Neutrophil (primary cell): ENCODE measurements around the gene DNAJA4.

ENCODE experiments used
- H3K27ac ChIP-seq: fragments of 200-600 bp; sonication (generic); 2 replicates; pipeline ENCODE4 v1.5.1; 2016; ENCODE audit warnings: mild to moderate bottlenecking, moderate library complexity
- H3K27me3 ChIP-seq: fragments of 200-600 bp; sonication (generic); 2 replicates; pipeline ENCODE4 v1.6.0; 2016; ENCODE audit warnings: mild to moderate bottlenecking
- H3K36me3 ChIP-seq: fragments of 200-600 bp; sonication (generic); 2 replicates; pipeline ENCODE4 v1.5.1; 2017
- H3K4me1 ChIP-seq, 2 experiments: fragments of 200-600 bp in 1 of 2; sonication (generic) in 1 of 2; 1 replicate in 1 of 2; 2 replicates in 1 of 2; pipeline versions ENCODE4 v1.5.1 to v1.6.1; 2013 to 2016; ENCODE audit warnings: low read depth in 1 of 2, low read length in 1 of 2, mild to moderate bottlenecking in 1 of 2, moderate library complexity in 1 of 2; ENCODE audit not compliant: control insufficient read depth in 1 of 2, insufficient read depth in 1 of 2
- H3K4me3 ChIP-seq, 2 experiments: fragments of 200-600 bp in 1 of 2; sonication (generic) in 1 of 2; 1 replicate in 1 of 2; 2 replicates in 1 of 2; pipeline ENCODE4 v1.5.1; 2013 to 2016; ENCODE audit warnings: low read depth in 1 of 2, low read length in 1 of 2, mild to moderate bottlenecking in 1 of 2, moderate library complexity in 1 of 2
- H3K9me3 ChIP-seq: fragments of 200-600 bp; sonication (generic); 2 replicates; pipeline ENCODE4 v1.5.1; 2016
- TF ChIP-seq, protein P1 (sequence below): fragments of 200-600 bp; sonication (generic); IDR thresholded peaks from 2 replicates; pipeline ENCODE4 v1.5.1; 2016; ENCODE audit warnings: antibody characterized with exemption

DNAJA4 gene

DNA sequence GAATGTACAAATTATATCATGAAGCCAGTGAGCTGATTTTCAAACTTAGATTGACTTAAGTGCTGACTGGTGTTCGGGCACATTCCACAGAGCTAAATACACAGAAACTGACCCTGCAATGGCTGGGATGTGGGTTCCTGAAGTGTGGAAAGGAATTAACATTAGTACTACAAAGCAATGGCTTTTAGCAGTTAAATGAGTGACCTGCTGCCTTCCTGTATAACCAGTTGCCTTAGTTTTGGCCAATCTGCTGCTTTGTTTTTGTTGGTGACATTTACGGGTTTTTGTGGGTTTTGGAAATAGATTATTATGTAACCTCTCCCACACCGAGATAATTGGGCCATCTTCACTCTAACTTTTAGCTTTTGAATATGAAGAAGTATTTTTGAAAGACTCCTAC lies 37.5 kb downstream of the DNAJA4 start:
- Histone ChIP-seq H3K27me3 (no peaks in the 10 kb centered on the region), H3K36me3 (no peaks in the 10 kb centered on the region), H3K27ac (peak overlapping the region; percentile 78), H3K4me1 (peaks cover 36 to 46% of the 10 kb centered on the region in 2 experiments), H3K9me3 (no peaks in the 10 kb centered on the region), H3K4me3 (no peak overlapping the region)
- TF ChIP-seq, protein P1, sequence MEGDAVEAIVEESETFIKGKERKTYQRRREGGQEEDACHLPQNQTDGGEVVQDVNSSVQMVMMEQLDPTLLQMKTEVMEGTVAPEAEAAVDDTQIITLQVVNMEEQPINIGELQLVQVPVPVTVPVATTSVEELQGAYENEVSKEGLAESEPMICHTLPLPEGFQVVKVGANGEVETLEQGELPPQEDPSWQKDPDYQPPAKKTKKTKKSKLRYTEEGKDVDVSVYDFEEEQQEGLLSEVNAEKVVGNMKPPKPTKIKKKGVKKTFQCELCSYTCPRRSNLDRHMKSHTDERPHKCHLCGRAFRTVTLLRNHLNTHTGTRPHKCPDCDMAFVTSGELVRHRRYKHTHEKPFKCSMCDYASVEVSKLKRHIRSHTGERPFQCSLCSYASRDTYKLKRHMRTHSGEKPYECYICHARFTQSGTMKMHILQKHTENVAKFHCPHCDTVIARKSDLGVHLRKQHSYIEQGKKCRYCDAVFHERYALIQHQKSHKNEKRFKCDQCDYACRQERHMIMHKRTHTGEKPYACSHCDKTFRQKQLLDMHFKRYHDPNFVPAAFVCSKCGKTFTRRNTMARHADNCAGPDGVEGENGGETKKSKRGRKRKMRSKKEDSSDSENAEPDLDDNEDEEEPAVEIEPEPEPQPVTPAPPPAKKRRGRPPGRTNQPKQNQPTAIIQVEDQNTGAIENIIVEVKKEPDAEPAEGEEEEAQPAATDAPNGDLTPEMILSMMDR: no peak

DNA sequence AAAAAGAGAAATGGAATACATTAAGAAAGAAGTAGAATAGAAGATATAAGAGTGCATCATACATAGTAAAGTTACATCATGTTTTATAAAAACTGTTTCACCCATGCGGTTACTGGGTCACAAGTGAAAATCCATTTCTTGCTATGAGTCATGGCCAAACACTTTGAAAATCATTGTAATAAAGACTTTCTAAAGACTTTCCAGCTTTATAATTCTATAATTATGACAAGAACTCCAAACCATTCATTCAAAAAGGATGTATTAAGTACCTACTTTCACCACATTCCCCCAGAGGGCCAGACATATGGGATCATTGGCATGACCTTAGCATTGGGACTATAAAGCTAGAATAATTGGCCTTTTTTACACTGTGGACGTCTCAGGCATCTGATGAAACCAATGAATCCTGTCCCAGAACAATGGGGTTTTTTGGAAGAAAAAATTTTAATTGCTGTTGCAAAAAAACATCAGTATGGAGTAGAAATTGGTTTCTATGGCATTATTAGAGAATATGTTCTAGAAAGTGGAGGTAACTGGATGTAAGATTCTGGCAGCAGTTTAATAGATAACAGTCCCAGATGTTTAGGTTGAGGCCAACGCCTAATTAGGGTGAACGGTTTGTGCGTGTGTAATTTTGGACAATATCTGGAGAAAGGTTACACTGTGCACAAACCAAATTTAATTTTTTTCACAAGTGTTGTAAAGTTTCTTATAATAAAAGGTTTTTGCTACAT lies 38.4 kb downstream of the DNAJA4 start:
- H3K36me3 ChIP-seq: no peaks in the 10 kb centered on the region
- no peaks in the 10 kb centered on the region for H3K27me3 ChIP-seq
- TF ChIP-seq, protein P1: no peak
- H3K9me3 ChIP-seq: no peaks in the 10 kb centered on the region
- H3K4me1 ChIP-seq: peaks cover 36 to 45% of the 10 kb centered on the region in 2 experiments
- H3K27ac ChIP-seq: no peak overlapping the region
- H3K4me3 ChIP-seq: no peak overlapping the region

DNA sequence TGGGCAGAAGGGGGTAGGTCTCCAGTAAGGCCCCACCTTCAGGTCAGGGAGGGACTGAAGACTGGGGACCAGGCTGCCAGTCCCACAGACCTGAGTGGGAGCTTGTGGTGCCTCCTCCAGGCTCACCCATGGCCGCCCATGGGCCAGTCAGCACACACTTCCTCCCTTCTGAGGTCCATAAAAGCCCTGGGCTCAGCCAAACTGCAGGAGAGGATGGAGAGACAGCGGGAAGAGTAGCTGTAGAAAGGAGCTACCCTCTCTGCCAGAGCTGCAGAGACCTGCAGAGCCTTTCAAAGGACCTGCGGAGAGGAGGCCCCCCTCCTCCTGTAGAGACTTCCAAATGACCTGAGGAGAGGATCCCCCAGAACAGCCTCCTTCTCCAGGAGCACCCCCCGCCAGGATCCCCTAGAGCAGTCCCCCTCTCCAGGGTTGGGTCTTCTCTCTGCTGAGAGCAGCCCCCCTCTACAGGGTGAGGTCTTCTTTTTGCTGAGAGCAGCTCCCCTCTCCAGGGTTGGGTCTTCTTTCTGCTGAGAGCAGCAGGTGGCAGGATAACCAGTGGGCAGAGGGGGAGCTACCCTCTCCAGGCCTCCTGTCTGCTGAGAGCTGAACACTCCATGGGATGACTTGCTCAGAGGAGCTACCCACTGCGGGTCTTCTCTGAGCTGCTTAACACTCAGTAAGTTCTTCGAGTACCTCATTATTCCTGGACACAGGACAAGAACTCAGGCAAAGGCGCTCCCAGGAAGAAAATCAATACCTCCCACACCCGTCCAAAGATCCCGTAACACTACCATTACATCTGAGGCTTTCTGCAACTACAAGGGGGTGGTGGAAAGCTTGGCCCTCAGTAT lies 40.1 kb downstream of the DNAJA4 start:
- no peak overlapping the region for H3K27ac ChIP-seq
- peaks cover 28 to 35% of the 10 kb centered on the region in 2 experiments for H3K4me1 ChIP-seq
- no peaks in the 10 kb centered on the region for H3K36me3 ChIP-seq
- H3K27me3 ChIP-seq: no peaks in the 10 kb centered on the region
- TF ChIP-seq, protein P1: no peak
- H3K4me3 ChIP-seq: no peak overlapping the region
- H3K9me3 ChIP-seq: no peaks in the 10 kb centered on the region

DNA sequence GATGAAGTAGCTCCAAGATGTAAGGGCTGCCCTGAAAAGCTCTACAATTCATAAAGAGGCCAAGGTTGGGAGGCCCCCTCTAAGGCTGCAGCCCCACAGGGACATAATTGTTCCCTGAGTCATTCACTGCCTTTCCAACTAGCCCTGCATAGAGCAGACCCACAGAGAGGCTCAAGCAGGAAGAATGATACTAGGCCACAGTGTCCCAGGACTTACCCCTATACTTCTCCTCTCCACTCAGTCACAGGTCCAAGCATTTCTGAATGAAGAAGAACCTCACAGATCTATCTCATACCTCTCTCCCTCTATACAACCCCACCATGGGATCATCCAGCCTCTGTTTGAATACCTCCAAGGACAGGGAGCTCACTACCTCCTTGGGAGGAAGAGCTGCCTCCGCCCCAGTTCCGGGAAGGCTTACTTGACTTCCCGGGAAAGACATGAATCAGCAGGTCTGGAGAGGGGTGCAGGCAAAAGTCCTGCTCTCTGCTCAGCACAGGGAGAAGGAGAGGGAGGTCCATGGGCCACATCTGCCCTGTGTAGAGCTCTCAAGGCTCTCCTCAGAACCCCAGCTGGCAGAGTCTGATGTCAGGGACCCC lies 41.9 kb downstream of the DNAJA4 start:
- H3K27me3 ChIP-seq: no peaks in the 10 kb centered on the region
- H3K4me1 ChIP-seq: peaks cover 12 to 21% of the 10 kb centered on the region in 2 experiments
- no peaks in the 10 kb centered on the region for H3K36me3 ChIP-seq
- H3K9me3 ChIP-seq: no peaks in the 10 kb centered on the region
- TF ChIP-seq, protein P1: no peak
- no peak overlapping the region for H3K27ac ChIP-seq
- H3K4me3 ChIP-seq: no peak overlapping the region

DNA sequence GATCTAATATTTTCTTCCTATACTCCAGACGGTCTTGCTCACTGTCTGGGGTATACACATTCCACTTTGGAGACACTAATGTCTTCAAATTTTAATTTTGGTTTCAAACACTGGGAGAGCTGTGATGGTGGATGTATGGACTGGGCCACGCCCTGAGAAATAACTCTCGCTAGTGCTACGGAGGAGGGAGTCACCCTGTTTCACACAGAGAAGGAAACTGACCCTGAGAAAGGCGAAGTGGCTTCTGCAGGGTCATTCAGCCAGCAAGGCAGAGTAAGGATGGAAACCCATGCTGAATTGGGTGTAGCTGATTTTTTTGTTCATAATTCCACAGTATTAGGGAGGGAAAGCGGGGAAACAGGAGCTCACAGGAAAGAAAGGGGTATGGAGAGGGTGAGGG lies 43.6 kb downstream of the DNAJA4 start:
- no peaks in the 10 kb centered on the region for H3K27me3 ChIP-seq
- no peak overlapping the region for H3K27ac ChIP-seq
- no peaks in the 10 kb centered on the region for H3K36me3 ChIP-seq
- H3K9me3 ChIP-seq: no peaks in the 10 kb centered on the region
- TF ChIP-seq, protein P1: no peak
- H3K4me3 ChIP-seq: no peak overlapping the region
- H3K4me1 ChIP-seq: peaks cover 4 to 5% of the 10 kb centered on the region in 2 experiments
